Dedifferentiated amniotic fluid mesenchymal stem cell (primary cell): ENCODE results near the gene DNAJC19.

ENCODE experiments used
- DNase-seq: peaks from one replicate; pipeline ENCODE4 v3.0.0-alpha.2; 2016; ENCODE audit errors: extremely low spot score

DNAJC19 gene

DNA sequence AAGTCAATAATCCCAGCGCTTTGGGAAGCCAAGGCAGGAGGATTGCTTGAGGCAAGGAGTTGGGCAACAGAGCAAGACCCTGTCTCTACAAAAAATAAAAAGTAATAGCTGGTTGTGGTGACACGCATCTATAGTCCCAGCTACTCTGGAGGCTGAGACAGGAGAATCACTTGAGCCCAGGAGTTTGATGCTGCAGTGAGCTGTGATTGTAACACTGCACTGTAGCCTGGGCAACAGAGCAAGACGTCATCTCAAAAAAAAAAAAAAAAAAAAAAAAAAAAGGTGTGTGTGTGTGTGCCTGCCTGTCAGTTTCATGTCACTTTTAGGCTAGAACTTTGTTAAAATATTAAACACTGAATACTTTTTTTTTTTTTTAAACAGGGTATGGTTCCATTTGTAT, 28.4 kb downstream of the DNAJC19 start:
- DNase-seq, result no peak

DNA sequence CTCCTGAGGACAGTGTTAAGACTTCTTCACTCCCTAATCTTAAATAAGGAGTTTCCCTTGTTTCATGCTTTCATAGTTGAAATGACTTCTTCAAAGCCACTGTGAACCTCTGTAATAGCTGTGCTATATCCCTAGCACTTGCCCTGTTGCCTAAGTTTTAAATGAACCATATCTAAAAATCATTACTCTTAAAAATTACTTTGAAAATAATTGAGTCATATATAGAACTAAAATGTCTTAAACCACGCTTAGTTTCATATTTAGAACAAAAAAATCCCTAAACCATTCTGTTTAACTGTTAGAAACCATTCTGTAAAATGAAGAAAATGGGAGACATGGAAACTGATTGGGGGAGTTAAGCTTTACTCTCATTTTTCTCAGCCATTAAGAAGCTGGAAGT, 29.8 kb downstream of the DNAJC19 start:
- DNase-seq, result no peak

DNA sequence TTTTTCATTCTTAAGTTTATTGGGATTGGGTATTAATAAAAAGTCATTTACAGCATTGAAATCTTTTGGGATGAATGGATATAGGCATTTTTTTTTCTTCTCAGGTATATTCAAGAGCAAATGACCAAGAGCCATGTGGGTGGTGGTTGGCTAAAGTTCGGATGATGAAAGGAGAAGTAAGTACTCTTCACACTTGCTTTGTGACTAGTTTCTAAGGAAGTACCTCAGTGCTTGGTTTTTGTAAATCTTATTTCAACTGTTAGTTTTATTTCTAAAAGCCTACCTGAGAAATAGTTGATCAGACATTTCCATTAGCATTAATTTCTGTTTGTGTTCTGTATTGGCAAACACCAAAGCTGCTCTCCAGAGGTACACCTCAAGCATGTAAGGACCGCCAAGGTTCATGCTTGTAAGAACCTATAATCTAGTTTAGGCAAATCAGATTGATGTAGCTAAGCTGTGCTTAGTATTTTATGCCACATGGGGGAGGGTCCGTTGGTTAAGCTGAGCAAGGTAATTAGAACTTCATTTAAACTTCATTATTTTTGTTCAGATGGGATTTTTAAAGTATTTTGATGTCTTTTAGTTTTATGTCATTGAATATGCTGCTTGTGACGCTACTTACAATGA, 41.7 kb downstream of the DNAJC19 start:
- DNase-seq, result no peak

DNA sequence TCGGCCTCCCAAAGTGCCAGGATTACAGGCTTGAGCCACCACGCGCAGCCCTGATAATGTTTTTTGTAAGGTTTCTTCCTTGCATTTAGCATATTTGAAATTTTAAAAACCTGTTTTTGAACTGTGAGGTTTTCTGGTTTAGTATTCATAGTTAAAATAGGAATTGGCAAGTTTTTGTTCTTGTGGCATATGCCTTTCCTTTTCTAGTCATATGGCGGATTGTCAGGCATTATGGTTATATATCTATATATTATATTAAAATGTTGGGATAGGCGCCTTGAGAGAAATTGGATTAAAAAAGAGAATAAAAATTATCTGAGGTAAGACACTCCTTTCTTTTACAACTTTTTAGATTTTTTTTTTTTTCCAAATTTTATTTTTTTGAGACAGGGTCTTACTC, 48.7 kb downstream of the DNAJC19 start:
- DNase-seq, result no peak

DNA sequence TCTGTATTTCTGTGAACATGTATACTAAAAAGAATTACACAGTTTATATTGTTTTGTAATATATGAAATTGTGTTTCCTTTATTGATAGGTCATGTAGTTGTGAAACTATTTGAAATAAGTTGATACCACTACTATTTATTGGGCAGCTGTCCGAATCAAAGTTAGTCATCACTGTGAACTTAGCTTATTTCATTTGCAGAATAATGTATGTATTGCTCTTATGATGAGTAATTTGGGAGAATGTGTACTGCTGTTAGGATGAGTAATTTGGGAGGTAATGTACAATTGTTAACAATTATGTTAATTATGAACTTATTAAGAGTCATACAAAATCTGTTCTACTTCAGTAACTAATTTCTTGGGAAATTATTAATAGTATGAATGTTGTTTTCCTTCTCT, 54.9 kb downstream of the DNAJC19 start:
- no peak for DNase-seq
